ENCODE data around the gene GATAD2B.
A peak's percentile ranks its signal among the peaks of the same experiment; 100 is the strongest.
"Not testable (repeated sequence)": the region's sequence is repeated elsewhere in the genome, so short reads cannot be mapped to it uniquely, and the experiment has no call there.

GATAD2B gene

DNA sequence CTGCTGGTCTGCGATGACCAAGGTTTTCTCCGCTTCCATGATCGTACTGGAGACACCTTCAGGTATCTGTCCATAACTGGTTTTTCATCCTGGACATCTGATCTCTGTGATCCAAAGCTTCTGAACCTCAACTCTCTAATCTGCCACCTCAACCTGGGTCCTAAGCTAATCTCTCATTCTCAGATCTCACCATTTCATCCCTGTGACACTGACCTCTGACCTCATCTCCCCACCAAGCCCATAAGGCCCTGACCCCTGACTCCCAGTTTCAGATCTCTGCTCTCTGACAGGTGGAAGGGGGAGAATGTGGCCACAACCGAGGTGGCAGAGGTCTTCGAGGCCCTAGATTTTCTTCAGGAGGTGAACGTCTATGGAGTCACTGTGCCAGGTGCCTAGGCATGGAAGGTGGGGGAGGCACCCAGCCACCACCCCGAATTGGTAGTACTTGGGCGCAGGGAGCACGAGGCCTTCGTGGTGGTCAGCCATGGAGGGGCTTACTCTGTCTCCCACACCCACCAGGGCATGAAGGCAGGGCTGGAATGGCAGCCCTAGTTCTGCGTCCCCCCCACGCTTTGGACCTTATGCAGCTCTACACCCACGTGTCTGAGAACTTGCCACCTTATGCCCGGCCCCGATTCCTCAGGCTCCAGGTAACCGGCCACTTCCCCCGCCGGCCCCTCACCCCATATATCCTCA lies 143.8 kb downstream of the GATAD2B start:
- no peak for DNase-seq (ENCODE audit: low read depth in 2 of 2)

GRCh38 chr1:153778051-153778823 lies 144.5 kb downstream of the GATAD2B start:
- no peak for DNase-seq (ENCODE audit: low read depth in 2 of 2)

DNA sequence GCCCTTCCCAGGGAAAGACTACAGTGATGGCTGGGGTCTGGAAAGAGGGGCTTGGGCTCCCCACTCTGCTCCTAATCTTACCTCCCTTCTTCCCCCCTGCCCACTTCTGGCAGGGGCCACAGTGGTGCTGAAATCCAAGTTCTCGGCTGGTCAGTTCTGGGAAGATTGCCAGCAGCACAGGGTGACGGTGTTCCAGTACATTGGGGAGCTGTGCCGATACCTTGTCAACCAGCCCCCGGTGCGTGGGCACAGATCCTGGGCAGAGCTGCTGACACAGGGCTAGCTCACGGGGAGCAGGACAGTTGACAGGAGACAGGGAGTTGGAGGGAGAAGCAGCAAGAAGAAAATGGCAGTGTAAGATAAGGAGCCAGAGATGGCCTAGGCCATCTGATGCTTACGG lies 145.1 kb downstream of the GATAD2B start:
- no peak for DNase-seq (ENCODE audit: low read depth in 2 of 2)

- no peak for DNase-seq (ENCODE audit: low read depth in 2 of 2)
Measured at GRCh38 chr1:153776845-153777370, 145.9 kb downstream of the GATAD2B start.

DNA sequence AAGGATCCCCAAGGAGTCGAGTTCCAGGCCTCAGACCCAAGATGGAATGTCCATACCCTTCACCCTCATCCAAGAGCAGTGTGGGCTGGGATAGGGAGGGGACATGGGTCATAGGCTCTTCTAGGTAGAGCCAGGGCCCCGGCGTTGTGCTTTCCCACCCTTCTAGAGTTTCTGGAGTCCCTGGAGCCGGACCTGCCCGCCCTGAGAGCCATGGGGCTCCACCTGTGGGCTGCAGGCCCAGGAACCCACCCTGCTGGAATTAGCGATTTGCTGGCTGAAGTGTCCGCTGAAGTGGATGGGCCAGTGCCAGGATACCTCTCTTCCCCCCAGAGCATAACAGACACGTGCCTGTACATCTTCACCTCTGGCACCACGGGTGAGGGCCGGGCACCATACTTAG lies 146.4 kb downstream of the GATAD2B start:
- no peak for DNase-seq (ENCODE audit: low read depth in 2 of 2)

DNA sequence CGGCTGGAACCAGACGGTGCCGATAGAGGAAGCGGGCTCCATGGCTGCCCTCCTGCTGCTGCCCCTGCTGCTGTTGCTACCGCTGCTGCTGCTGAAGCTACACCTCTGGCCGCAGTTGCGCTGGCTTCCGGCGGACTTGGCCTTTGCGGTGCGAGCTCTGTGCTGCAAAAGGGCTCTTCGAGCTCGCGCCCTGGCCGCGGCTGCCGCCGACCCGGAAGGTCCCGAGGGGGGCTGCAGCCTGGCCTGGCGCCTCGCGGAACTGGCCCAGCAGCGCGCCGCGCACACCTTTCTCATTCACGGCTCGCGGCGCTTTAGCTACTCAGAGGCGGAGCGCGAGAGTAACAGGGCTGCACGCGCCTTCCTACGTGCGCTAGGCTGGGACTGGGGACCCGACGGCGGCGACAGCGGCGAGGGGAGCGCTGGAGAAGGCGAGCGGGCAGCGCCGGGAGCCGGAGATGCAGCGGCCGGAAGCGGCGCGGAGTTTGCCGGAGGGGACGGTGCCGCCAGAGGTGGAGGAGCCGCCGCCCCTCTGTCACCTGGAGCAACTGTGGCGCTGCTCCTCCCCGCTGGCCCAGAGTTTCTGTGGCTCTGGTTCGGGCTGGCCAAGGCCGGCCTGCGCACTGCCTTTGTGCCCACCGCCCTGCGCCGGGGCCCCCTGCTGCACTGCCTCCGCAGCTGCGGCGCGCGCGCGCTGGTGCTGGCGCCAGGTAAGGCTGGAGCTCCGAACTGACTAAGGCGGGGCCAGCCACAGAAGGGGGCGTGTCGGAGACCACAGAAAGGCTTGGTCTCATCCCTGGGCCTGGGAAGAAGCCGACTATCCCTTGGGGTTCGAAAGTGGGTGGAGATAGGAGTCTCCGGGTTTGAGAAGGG lies 147.1 kb downstream of the GATAD2B start:
- DNase-seq (ENCODE audit: low read depth in 2 of 2), result peak; percentile 31 to 34

- no peak for DNase-seq (ENCODE audit: low read depth in 2 of 2)
Measured at GRCh38 chr1:153774780-153775457, 147.9 kb downstream of the GATAD2B start, which contains the start of gene SLC27A3. Gene SLC27A3 (plus strand): TSS chr1:153775407. CDS start chr1:153775498, 91 bp downstream.

DNA sequence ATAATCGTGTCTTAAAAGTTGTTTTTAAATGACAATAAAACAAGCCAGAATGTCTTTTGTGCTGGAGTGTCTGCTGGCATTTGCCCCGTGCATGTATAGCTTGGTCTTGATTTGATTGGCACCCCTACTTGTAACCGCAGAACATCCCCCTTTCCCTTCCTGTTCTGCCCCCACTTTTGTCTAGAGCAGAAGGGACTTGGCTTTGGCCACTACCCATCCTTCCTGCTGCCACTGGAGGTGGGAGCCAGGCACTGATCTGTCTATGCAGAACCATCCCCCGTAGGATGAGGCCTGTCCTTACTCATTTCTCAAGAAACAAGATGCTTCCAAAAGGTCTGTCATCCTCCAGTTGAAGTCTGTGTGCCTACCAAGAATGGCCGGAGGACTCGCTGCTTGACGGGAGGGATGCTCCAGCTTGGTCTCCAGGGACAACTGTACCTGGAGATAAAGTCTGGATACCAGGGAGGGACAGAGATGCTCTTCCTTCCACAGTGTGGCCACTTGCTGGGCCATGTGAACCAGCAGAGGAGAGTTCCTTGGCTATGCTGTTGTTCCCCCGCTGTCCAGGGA lies 148.7 kb downstream of the GATAD2B start:
- DNase-seq (ENCODE audit: low read depth in 2 of 2), result no peak

- no peak for DNase-seq (ENCODE audit: low read depth in 2 of 2)
Measured at GRCh38 chr1:153773096-153773921, 149.5 kb downstream of the GATAD2B start.

DNA sequence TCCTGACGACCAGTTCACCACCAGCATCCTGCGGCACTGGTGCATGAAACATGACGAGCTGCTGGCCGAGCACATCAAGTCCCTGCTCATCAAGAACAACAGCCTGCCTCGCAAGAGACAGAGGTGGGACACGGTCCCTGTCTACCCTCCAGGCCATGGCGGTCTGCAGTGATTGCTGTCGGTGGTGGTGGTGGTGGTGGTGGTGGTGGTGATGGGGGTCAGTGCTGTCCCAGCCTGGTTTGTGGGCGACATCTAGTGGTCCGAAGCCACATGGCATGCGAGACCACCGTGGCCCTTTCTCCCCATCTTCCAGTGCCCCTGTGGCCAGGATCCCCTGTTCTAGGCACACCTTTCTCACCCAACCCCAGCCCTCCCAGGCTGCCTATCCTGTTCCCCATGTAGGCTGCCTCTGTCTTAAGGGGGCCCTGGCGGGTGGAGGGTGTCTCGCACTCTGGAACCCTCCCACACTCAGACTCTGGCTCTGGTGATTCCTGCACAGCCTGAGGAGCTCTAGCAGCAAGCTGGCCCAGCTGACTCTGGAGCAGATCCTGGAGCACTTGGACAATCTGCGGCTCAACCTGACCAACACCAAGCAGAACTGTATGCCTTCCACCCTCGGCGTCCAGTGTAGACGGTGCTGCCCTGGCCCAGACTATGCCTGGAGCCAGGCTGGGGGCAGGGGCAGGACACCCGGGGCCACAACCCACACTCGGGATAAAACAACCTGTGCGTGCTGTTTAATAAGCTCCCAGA lies 150.8 kb downstream of the GATAD2B start:
- no peak for DNase-seq (ENCODE audit: low read depth in 2 of 2)

DNA sequence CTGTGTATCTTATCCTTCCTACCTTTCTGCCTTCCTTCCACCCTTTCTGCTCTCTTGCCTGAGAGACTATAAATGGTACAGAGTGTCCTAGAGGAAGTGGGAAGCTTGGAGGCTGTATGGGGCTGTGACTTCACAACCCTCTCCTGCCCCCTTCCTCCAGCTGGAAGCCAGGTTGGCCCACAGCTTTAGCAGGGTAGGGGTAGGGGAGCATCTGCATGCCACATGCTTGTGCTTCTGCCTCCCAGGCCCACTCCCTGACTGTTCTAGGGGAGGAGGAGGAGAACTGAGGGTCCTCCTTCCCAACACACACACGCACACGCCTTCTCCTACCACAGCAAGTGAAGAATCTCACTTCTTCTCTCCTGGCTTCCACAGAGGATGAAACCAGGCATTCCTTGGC lies 151.5 kb downstream of the GATAD2B start:
- no peak for DNase-seq (ENCODE audit: low read depth in 2 of 2)

- no peak for DNase-seq (ENCODE audit: low read depth in 2 of 2)
Measured at GRCh38 chr1:153770797-153771196, 152.0 kb downstream of the GATAD2B start.

DNA sequence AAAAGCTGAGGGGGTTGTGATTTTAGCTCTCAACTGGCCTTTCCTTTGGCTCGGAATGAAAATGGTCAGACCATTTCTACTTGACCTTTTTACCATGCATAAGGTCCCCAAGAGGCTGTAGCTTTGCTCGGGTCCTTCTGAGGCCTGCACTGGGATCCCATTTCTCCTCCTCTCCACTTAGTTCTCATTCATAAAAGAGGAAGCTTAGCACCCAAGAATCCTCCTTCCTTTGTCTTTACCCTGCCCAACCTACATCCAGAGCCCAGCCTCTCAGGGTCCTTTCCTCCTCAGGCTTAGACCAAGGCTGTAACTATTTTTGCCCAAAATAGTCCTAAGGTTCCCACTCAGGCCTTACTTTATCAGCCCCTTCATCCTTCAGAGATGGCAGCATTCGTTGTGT lies 153.6 kb downstream of the GATAD2B start:
- DNase-seq (ENCODE audit: low read depth in 2 of 2), result no peak

- DNase-seq (ENCODE audit: low read depth in 2 of 2), result no peak
Measured at GRCh38 chr1:153768316-153769181, 154.2 kb downstream of the GATAD2B start.

GRCh38 chr1:153767519-153767918 lies 155.3 kb downstream of the GATAD2B start:
- DNase-seq (ENCODE audit: low read depth in 2 of 2), result no peak

DNA sequence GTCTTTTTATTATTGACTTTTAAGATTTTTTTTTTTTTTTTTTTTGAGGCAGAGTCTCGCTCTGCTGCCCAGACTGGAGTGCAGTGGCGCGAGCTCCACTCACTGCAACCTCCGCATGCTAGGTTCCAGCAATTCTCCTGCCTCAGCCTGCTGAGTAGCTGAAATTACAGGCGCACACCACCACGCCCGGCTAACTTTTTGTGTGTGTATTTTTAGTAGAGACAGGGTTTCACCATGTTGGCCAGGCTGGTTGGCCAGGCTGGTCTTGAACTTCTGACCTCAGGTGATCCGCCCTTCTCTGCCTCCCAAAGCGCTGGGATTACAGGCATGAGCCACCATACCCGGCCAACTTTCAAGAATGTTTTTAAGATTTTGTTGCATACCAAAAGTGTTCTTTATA lies 156.1 kb downstream of the GATAD2B start:
- DNase-seq (ENCODE audit: low read depth in 2 of 2), result not testable (repeated sequence)

GRCh38 chr1:153764310-153764709 lies 158.5 kb downstream of the GATAD2B start:
- DNase-seq (ENCODE audit: low read depth in 2 of 2), result no peak
